Activated CD8-positive, alpha-beta T cell treated with anti-CD3 and anti-CD28 coated beads, Interleukin-2, amount 10 ng/mL, durations not matched to agents 7 days and 5 days (primary cell): ENCODE results near the gene AWAT2. TPM values are rescaled to one million over a fixed set of nuclear protein-coding genes. Genes with fewer than 3 reads are reported as not detected.

Source experiments
- ATAC-seq: fragments of 150-1000 bp; cut with Tn5 transposase; one replicate; pipeline ENCODE4 v1.10.0; 2021; ENCODE audit warnings: moderate library complexity
- CTCF ChIA-PET: fragments of 350-600 bp; sonication (Branson Sonifier 250); formaldehyde crosslinking; loops from one replicate; lab custom pipeline; 2021; ENCODE audit warnings: antibody characterized with exemption; lab: Charles Lee
- POLR2A ChIA-PET: fragments of 350-600 bp; sonication (Branson Sonifier 250); formaldehyde crosslinking; loops from one replicate; lab custom pipeline; 2021; ENCODE audit warnings: antibody characterized with exemption; lab: Charles Lee
- DNase-seq: peaks from one replicate; pipeline ENCODE4 v3.0.0-alpha.2; 2020
- H3K27ac Mint-ChIP-seq: one replicate; pipeline ENCODE4 v1.8.0; 2021; ENCODE audit warnings: mild to moderate bottlenecking, mixed read lengths
- H3K27me3 Mint-ChIP-seq: one replicate; pipeline ENCODE4 v1.8.0; 2021; ENCODE audit warnings: low read depth, mixed read lengths
- H3K36me3 Mint-ChIP-seq: one replicate; pipeline ENCODE4 v1.8.0; 2021; ENCODE audit warnings: low read depth, mixed read lengths
- H3K4me1 Mint-ChIP-seq: one replicate; pipeline ENCODE4 v1.8.0; 2021; ENCODE audit warnings: low read depth, mixed read lengths
- H3K4me3 Mint-ChIP-seq: one replicate; pipeline ENCODE4 v1.8.0; 2021; ENCODE audit warnings: mild to moderate bottlenecking, mixed read lengths
- H3K9me3 Mint-ChIP-seq: one replicate; pipeline ENCODE4 v1.8.0; 2022; ENCODE audit warnings: mixed read lengths; ENCODE audit not compliant: insufficient read depth
- total RNA-seq, 2 experiments: library from RNA; stranded (reverse); gene quantifications; one replicate each; pipeline ENCODE4 v1.2.3, GENCODE V29; 2021

AWAT2 gene
- total RNA-seq, 2 experiments from 2014 or later = not detected

DNA sequence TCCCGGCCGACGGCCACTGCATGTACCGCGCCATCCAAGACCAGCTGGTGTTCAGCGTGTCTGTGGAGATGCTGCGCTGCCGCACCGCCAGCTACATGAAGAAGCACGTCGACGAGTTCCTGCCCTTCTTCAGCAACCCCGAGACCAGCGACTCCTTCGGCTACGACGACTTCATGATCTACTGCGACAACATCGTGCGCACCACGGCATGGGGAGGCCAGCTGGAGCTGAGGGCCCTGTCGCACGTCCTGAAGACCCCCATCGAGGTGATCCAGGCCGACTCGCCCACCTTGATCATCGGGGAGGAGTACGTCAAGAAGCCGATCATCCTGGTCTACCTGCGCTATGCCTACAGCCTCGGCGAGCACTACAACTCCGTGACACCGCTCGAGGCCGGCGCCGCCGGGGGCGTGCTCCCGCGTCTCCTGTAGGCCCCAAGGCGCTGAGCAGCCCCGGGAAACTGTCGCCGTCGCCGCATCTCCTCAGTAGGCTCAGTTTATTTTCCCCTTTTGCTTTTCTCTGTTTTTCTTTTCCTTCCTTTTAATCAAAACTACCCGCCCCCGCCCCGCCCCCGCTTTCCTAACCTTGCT, 13.3 kb upstream of the AWAT2 start:
- no peaks in the 10 kb centered on the region for H3K4me1 Mint-ChIP-seq
- POLR2A ChIA-PET = no interaction called here

DNA sequence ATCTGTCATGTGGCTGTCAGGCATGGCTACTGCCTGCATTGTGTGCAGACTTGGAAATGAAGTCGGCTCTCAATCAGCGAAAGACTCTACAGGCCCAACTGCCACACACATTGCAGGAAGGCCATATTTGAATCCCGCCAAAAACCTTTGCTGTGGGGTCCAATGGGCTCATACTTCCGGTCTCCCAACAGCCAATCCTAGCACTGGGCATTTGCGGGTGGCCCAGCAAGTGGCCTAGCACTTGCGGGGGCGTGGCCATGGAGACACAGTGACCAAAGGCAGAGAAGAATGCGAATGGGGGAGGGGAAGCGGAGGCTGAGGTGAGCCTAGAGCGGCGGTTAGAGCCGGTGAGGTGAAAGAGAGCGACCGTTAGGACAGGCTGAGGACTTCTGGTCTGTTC, 12.3 kb upstream of the AWAT2 start, which contains the start of gene OTUD6A:
Gene OTUD6A, plus strand, starts transcription at position 382 of the 400 bp plus-strand sequence. CDS start 68 bp downstream, outside the sequence.
- Mint-ChIP-seq H3K36me3 (no peaks in the 10 kb centered on the region), H3K27me3 (peaks cover 3% of the 10 kb centered on the region), H3K4me3 (no peak within 1 kb of the TSS), H3K9me3 (no peaks in the 10 kb centered on the region), H3K4me1 (no peaks in the 10 kb centered on the region), H3K27ac (no peak within 1 kb of the TSS)
- no peak for ATAC-seq
- POLR2A ChIA-PET = no interaction called here
- DNase-seq = no peak
- CTCF ChIA-PET = no interaction called here

More for the DNA sequence above, 13.3 kb upstream of the AWAT2 start:
- Mint-ChIP-seq H3K9me3 (no peaks in the 10 kb centered on the region), H3K4me3 (no peak overlapping the region), H3K27me3 (no peaks in the 10 kb centered on the region), H3K27ac (no peak overlapping the region), H3K36me3 (no peaks in the 10 kb centered on the region)
- ATAC-seq = no peak
- no peak for DNase-seq
- CTCF ChIA-PET = no interaction called here

DNA sequence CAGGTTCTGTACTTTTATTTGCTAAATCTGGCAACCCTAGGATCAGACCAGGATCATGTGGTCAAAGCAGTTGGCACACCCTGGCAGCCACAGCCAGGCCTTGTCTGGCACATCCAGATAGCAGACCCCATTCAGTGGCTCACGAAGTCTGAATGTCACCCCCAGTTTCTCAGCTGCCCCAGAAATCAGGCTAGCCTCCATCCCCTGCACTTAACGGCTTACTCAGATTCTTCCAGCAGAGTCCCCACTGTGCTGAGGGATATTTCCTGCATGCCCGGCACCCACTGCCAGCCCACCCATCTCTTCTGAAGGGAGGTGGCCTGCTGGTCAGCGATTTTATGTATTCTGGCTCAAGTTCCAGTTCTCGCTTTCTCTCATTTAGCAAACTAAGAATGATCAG, 4.7 kb upstream of the AWAT2 start:
- CTCF ChIA-PET = no interaction called here
- ATAC-seq (no peak), DNase-seq (no peak)
- H3K27me3 Mint-ChIP-seq = peaks cover 3% of the 10 kb centered on the region
- H3K36me3 Mint-ChIP-seq = no peaks in the 10 kb centered on the region
- H3K4me3 Mint-ChIP-seq = no peak overlapping the region
- H3K9me3 Mint-ChIP-seq = no peaks in the 10 kb centered on the region
- H3K4me1 Mint-ChIP-seq = no peaks in the 10 kb centered on the region
- POLR2A ChIA-PET = no interaction called here
- no peak overlapping the region for H3K27ac Mint-ChIP-seq

DNA sequence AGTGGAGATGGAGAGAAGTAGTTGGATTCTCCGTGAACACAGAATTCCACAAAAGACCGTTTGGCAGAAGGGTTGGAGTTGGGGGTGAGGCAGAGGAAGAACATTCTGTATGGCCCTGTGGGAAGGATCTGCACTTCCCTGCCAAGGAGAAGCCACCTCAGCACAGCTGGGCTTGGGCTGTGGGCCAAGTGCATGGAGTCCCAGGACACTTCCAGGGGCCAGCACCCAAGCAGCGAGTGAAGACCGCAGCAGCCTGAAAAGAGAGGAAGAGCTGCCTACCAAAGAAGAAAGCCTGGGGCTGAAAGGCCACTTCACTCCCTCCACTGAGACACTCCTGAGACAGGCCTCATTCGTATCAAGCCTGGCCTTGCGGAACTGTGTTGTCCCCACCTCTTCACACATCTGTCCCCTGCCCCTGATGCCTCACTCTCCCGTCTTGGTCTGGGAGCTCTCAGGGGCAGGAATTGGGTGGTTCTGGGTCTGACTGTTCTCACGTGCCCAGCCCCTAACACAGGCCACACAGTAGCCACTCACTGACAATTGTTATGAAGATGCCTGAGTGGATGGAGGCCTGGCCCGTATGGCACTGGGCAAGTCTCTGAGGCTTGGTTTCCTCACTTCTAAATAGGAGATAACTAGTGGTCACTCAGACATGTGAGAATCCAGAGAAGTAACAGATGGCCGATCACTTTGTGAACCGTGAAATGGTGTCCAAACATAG, 3.3 kb upstream of the AWAT2 start:
- no peak overlapping the region for H3K4me3 Mint-ChIP-seq

DNA sequence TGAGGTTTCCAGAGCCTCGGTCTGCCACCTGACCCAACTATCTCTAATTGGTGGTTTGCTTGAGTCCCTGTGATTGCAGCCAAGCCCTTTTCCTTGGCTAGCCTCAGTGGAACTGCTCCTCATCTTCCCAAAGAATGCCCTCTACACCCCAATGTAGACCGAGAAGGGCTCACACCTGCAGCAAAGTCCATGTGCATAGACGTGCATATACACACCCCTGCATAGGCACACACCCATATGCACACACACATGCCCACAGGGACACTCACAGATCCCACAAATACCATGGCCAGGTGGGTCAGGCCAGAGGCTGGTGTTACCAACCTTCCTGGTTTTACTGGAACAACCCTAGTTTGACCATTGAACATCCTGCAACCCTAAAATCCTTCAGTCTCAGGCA, 332 bp downstream of the AWAT2 start:
- DNase-seq (no peak), ATAC-seq (no peak)
- ChIA-PET CTCF (no interaction called here), POLR2A (no interaction called here)
- Mint-ChIP-seq H3K27me3 (peaks cover 2% of the 10 kb centered on the region), H3K4me3 (no peak overlapping the region), H3K4me1 (no peaks in the 10 kb centered on the region), H3K27ac (no peak overlapping the region), H3K9me3 (no peaks in the 10 kb centered on the region), H3K36me3 (no peaks in the 10 kb centered on the region)

More for the DNA sequence above, 3.3 kb upstream of the AWAT2 start:
- peaks cover 3% of the 10 kb centered on the region for H3K27me3 Mint-ChIP-seq
- H3K9me3 Mint-ChIP-seq = no peaks in the 10 kb centered on the region
- POLR2A ChIA-PET = no interaction called here
- H3K27ac Mint-ChIP-seq = no peak overlapping the region
- CTCF ChIA-PET = no interaction called here
- DNase-seq = no peak
- no peaks in the 10 kb centered on the region for H3K4me1 Mint-ChIP-seq
- H3K36me3 Mint-ChIP-seq = no peaks in the 10 kb centered on the region
- no peak for ATAC-seq

DNA sequence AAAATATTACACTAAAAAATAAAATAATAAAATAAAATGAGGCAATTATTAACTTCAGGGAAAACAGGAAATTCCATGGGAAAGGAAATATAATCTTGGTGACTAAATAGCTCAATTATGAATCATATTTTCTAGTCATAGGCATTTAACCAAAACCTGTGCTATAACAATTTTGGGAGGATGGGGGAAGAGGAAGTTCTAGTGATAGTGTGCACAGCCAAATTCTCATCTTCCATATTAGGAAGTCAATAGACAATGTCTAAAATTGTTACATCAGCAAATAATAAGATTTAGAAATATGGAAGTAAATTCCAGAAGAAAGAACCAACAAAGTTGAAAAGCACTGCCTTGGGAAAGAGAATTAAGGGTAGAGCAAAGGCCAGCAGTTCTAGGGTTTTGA, 2.8 kb downstream of the AWAT2 start:
- DNase-seq (no peak), ATAC-seq (no peak)
- Mint-ChIP-seq H3K36me3 (no peaks in the 10 kb centered on the region), H3K4me1 (no peaks in the 10 kb centered on the region), H3K9me3 (no peaks in the 10 kb centered on the region), H3K27me3 (peaks cover 2% of the 10 kb centered on the region), H3K4me3 (no peak overlapping the region), H3K27ac (no peak overlapping the region)
- ChIA-PET POLR2A (no interaction called here), CTCF (no interaction called here)

DNA sequence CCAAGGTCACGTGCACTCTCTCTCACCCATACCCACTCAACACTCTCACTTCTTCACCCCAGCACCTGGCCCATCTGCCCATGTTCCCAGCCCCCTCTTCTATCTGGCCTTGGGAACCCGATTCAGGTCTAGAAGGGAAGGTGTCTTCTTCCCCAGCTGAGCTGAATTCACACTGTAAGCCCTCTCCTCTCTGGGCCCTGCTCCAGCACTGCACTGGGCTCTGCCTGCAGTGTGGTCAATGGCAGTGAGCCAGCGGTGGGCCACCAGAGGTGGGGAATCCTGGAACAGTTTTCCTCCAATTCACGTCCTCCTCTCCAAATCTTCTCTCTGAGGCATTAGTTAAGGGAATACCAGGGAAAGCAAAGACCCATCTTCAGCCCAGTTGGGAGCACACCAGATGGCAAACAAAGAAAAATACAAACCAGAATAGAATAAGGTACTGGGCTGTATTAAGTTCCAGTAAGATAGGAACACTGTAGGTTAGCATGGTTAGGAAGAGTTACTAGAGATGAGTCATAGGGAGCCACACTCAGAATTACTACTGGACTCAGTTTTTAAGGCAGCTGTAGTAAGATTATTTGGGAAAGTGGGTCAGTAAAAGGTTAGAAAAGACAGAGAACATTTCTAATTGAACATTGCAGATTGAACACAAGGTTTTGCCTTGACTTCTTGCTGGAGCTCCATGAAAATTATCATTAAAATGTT, 5.0 kb downstream of the AWAT2 start:
- Mint-ChIP-seq H3K36me3 (no peaks in the 10 kb centered on the region), H3K27me3 (peaks cover 2% of the 10 kb centered on the region), H3K27ac (no peak overlapping the region), H3K9me3 (no peaks in the 10 kb centered on the region), H3K4me1 (no peaks in the 10 kb centered on the region), H3K4me3 (no peak overlapping the region)
- ATAC-seq = no peak
- CTCF ChIA-PET = no interaction called here
- no peak for DNase-seq
- POLR2A ChIA-PET = no interaction called here

DNA sequence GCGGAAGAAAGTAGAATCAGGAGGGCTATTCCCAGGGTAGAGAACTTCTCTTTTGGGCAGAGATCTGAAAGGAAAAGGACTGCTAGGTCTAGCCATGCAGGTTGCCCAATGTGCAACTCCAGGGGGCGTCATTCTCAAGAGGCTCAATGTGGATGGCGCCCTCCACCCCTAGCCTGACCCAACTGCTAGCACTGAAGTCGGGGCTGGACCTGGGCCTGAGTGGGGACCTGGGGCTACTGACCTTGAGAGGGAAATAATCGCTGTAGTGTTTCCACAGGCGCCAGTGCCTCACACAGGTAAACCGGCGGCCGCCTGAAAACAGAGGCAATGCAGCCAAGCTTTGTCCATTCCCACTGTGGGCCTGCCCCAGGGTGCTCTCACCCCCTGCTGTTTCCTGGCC, 6.1 kb downstream of the AWAT2 start:
- DNase-seq = no peak

DNA sequence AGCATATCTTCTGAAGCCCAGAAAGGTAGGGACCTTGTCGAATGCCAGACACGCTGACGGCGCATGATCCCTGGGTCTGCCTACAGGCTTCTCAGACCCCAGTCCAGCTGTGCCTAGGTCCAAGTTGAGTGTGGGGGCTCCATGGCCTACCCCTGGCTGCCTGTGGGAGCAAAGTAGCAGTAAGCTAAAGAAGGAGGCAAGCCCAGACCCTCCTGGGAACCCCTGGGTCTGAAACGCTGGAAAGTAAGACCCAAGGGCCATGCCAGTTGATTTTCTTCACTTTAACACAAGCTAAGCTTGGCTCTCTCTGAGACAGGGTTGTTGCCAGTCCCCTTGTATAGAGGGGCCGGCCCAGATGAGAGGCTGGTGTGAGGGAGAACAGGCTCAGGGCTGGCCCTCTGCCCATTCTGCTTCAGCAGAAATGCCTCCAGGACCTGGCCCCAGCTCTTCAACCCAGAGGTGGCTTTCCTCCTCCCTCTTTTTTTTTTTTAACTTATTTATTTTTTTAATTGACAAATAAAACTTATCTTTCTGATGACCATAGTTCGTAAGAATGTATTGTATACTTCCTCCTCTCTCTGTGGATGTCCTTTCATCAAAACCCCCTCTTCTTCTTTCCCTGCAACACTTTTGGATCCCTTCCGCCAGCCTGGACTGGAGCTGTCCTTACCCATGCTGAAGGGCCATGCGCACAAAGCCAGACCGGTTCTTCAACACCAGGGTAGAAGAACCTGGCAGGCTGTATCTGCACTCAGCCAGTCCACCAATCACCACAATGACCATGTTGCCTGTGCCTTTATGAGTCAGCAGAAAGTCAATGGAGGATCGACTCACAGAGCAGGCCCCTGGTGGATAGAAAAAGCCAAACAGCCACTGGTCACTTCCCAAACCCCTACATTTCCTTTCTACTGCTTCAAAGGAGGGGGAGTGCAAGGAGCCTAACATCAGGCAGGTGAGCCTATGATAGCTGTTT, 7.1 kb downstream of the AWAT2 start:
- Mint-ChIP-seq H3K36me3 (no peaks in the 10 kb centered on the region), H3K27me3 (peaks cover 2% of the 10 kb centered on the region), H3K27ac (peak overlapping the region; percentile 10), H3K9me3 (no peaks in the 10 kb centered on the region), H3K4me1 (no peaks in the 10 kb centered on the region), H3K4me3 (no peak overlapping the region)
- POLR2A ChIA-PET = no interaction called here
- ATAC-seq (no peak), DNase-seq (no peak)
- CTCF ChIA-PET = no interaction called here

More for the DNA sequence above, 6.1 kb downstream of the AWAT2 start:
- ChIA-PET CTCF (no interaction called here), POLR2A (no interaction called here)
- Mint-ChIP-seq H3K36me3 (no peaks in the 10 kb centered on the region), H3K4me3 (no peak overlapping the region), H3K27me3 (peaks cover 2% of the 10 kb centered on the region), H3K4me1 (no peaks in the 10 kb centered on the region), H3K9me3 (no peaks in the 10 kb centered on the region), H3K27ac (no peak overlapping the region)
- ATAC-seq = no peak

DNA sequence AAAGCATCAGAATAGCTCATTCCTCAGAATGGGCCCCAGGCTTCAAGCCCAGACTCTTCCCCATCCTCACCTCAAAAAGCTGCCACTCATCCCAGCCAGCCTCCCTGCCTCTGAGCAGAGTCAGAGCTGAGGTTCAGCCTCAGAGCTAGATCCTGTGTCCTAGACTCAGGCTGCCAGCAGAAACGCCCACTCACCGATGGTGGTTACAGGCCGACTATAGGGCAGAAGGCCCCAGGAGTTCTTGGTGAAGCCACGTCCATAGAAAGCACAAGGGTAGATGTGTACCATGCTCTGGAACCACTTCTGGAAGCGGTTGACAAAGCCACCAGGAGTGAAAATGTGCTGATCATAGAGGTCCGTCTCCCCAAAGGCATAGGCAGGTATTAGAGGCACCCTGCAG, 7.7 kb downstream of the AWAT2 start:
- peaks cover 2% of the 10 kb centered on the region for H3K27me3 Mint-ChIP-seq
- ATAC-seq (no peak), DNase-seq (no peak)
- no peak overlapping the region for H3K4me3 Mint-ChIP-seq
- ChIA-PET CTCF (no interaction called here), POLR2A (no interaction called here)
- no peaks in the 10 kb centered on the region for H3K36me3 Mint-ChIP-seq
- no peak overlapping the region for H3K27ac Mint-ChIP-seq
- H3K4me1 Mint-ChIP-seq = no peaks in the 10 kb centered on the region
- no peaks in the 10 kb centered on the region for H3K9me3 Mint-ChIP-seq

DNA sequence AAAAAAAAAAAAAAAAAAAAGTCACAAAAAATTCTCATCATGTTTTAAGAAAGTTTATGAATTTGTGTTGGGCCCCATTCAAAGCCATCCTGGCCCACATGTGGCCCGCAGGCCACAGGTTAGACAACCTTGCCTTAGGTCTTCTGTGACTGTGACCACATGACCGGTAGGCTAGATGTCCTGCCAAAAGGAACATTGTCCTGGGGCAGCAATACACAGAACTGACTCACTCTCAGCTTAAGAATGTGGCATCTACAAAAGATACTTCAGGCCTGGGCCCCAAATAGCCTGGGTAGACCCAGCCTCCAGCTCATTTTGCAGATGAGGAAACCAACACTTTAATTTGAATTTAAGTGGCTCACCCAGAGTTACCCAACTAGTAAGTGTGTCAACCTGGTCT, 10.0 kb downstream of the AWAT2 start:
- no peak for ATAC-seq
- DNase-seq = no peak
- H3K4me1 Mint-ChIP-seq = no peaks in the 10 kb centered on the region
- no peak overlapping the region for H3K27ac Mint-ChIP-seq
- ChIA-PET CTCF (interaction anchor here (2.9 kb wide), 1 partner anchor 9 kb away, joined by 11 read pairs; no protein-coding TSS in a partner anchor), POLR2A (no interaction called here)
- no peak overlapping the region for H3K4me3 Mint-ChIP-seq
- no peaks in the 10 kb centered on the region for H3K9me3 Mint-ChIP-seq
- H3K27me3 Mint-ChIP-seq = peaks cover under 1% of the 10 kb centered on the region
- H3K36me3 Mint-ChIP-seq = no peaks in the 10 kb centered on the region
